Transverse colon (tissue), 4 donors: ENCODE measurements around the gene LLPH. TPM values are rescaled to one million over a fixed set of nuclear protein-coding genes. Genes with fewer than 3 reads are reported as not detected.

Experiments
- DNase-seq: peaks from one replicate; pipeline ENCODE4 v3.0.0-alpha.2; 2019
- H3K27ac ChIP-seq, 4 donors: fragments of 200-600 bp; sonication (generic); 2 replicates each; pipeline ENCODE4 v1.5.1; 2016 to 2018; ENCODE audit warnings: inconsistent platforms in 4 of 4
- H3K27me3 ChIP-seq: fragments of 200-600 bp; sonication (generic); 2 replicates; pipeline ENCODE4 v1.5.1; 2017; ENCODE audit warnings: inconsistent platforms
- H3K36me3 ChIP-seq, 4 donors: fragments of 200-600 bp; sonication (generic); 2 replicates each; pipeline ENCODE4 v1.5.1; 2017 to 2019; ENCODE audit warnings: inconsistent platforms in 4 of 4
- H3K4me1 ChIP-seq, 4 donors: fragments of 200-600 bp; sonication (generic); 2 replicates each; pipeline ENCODE4 v1.5.1; 2017 to 2020; ENCODE audit warnings: inconsistent platforms in 4 of 4
- H3K4me3 ChIP-seq, 4 donors: fragments of 200-600 bp; sonication (generic); 1 replicate in 1 of 4; 2 replicates in 3 of 4; pipeline versions ENCODE4 v1.5.1 to v1.6.1; 2017 to 2019; ENCODE audit warnings: inconsistent platforms in 4 of 4
- H3K9me3 ChIP-seq, 2 donors: fragments of 200-600 bp; sonication (generic); 2 replicates each; pipeline ENCODE4 v1.5.1; 2017 to 2019; ENCODE audit warnings: inconsistent platforms in 2 of 2
- EP300 ChIP-seq: sonication (generic); formaldehyde crosslinking; IDR thresholded peaks from one replicate; pipeline ENCODE4 v1.6.1; 2017; ENCODE audit warnings: antibody characterized with exemption, low read depth
- POLR2A ChIP-seq: fragments of 450-650 bp; IDR thresholded peaks from one replicate; pipeline ENCODE4 v1.6.1; 2016; ENCODE audit warnings: antibody characterized with exemption, mild to moderate bottlenecking, moderate library complexity
- POLR2AphosphoS5 ChIP-seq, 3 donors: sonication (generic); formaldehyde crosslinking; IDR thresholded peaks; one replicate each; pipeline ENCODE4 v1.6.1; 2016; ENCODE audit warnings: antibody characterized with exemption in 3 of 3
- WGBS, 2 donors: methylation state at CpG; one replicate each; pipeline ENCODE4 v1.1.5; 2018; ENCODE audit warnings: low coverage in 1 of 2; 5-methylcytosine and 5-hydroxymethylcytosine counted together
- in situ Hi-C, 4 donors: fragments of 200-750 bp; cut with MboI; loops; one replicate each; pipeline versions ENCODE4 v1.15.0 to v1.15.1; 2017; ENCODE audit warnings: low sequenced_read_pairs in 3 of 4, low pct_ligation_motif_present in 1 of 4, low pct_unique_long_range_greater_than_20kb in 1 of 4
- intact Hi-C: fragments of 100-400 bp; cut with DNase I; formaldehyde crosslinking; loops from one replicate; pipeline ENCODE4 v1.15.1; 2023; ENCODE audit warnings: low total_unique reads
- total RNA-seq, 4 donors: library from RNA; depleted of rRNA; stranded (reverse); fragments of >200 nt; gene quantifications; one replicate each; pipeline ENCODE4 v1.1.0, GENCODE V29; 2016
- TF ChIP-seq, protein P1 (sequence below), 5 experiments: fragments of 200-600 bp in 3 of 5; fragments of 450-650 bp in 2 of 5; sonication (generic) in 3 of 5; IDR thresholded peaks; 1 replicate in 2 of 5; 2 replicates in 3 of 5; pipeline ENCODE4 v1.5.1; 2016 to 2017; ENCODE audit warnings: antibody characterized with exemption in 5 of 5, inconsistent platforms in 3 of 5, mild to moderate bottlenecking in 2 of 5, moderate library complexity in 1 of 5

The LLPH gene
- total RNA-seq, 4 donors from 2014 or later = 3.5 to 4.9 (median 3.9) TPM

GRCh38 chr12:66169221-66170170 is 38.9 kb upstream of the LLPH start, which contains the start of gene TMBIM4:
TSS of gene TMBIM4 (minus strand) at chr12:66169996. CDS start at chr12:66169951, 45 bp downstream.
- WGBS, 2 donors = 0% methylated on average over 1 to 51 of the region's 67 CpGs
- in situ Hi-C loops = no loop called here
- intact Hi-C loops = no loop called here

GRCh38 chr12:66168410-66168809 is 37.9 kb upstream of the LLPH start:
- H3K27me3 ChIP-seq = no peaks in the 10 kb centered on the region

More at GRCh38 chr12:66169221-66170170, 38.9 kb upstream of the LLPH start, which contains the start of gene TMBIM4:
- peaks cover 0 to 20% (median 15%) of the 10 kb centered on the region in 4 donors for H3K4me1 ChIP-seq
- peak within 1 kb of the TSS; percentile 98 to 100 (median 98) for H3K27ac ChIP-seq
- peak within 1 kb of the TSS; percentile 64 to 93 (median 82) for H3K4me3 ChIP-seq
- no peaks in the 10 kb centered on the region for H3K27me3 ChIP-seq
- no peaks in the 10 kb centered on the region for H3K9me3 ChIP-seq
- TF ChIP-seq POLR2AphosphoS5 (IDR thresholded peaks at IDR 0.05) (peak; percentile 70 to 89 (median 86)), POLR2A (peak; percentile 76), EP300 (no peak)
- TF ChIP-seq, protein P1, sequence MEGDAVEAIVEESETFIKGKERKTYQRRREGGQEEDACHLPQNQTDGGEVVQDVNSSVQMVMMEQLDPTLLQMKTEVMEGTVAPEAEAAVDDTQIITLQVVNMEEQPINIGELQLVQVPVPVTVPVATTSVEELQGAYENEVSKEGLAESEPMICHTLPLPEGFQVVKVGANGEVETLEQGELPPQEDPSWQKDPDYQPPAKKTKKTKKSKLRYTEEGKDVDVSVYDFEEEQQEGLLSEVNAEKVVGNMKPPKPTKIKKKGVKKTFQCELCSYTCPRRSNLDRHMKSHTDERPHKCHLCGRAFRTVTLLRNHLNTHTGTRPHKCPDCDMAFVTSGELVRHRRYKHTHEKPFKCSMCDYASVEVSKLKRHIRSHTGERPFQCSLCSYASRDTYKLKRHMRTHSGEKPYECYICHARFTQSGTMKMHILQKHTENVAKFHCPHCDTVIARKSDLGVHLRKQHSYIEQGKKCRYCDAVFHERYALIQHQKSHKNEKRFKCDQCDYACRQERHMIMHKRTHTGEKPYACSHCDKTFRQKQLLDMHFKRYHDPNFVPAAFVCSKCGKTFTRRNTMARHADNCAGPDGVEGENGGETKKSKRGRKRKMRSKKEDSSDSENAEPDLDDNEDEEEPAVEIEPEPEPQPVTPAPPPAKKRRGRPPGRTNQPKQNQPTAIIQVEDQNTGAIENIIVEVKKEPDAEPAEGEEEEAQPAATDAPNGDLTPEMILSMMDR (IDR thresholded peaks at IDR 0.05) = peak; percentile 49 to 92 (median 64)
- DNase-seq = peak; percentile 91
- H3K36me3 ChIP-seq = no peaks in the 10 kb centered on the region

GRCh38 chr12:66166561-66166960 is 36.0 kb upstream of the LLPH start:
- WGBS, 2 donors = 84 to 94% methylated on average over 2 of the region's 2 CpGs
- intact Hi-C loops = no loop called here
- no peak overlapping the region for H3K4me3 ChIP-seq

More at GRCh38 chr12:66168410-66168809, 37.9 kb upstream of the LLPH start:
- no peaks in the 10 kb centered on the region for H3K9me3 ChIP-seq
- intact Hi-C loops (no loop called here), in situ Hi-C loops (no loop called here)
- peak overlapping the region; percentile 98 to 100 (median 98) for H3K27ac ChIP-seq
- no peak for TF ChIP-seq POLR2AphosphoS5 (IDR thresholded peaks at IDR 0.05)
- DNase-seq = no peak
- peaks cover 0 to 25% (median 15%) of the 10 kb centered on the region in 4 donors for H3K4me1 ChIP-seq
- H3K36me3 ChIP-seq = no peaks in the 10 kb centered on the region
- 71 to 90% methylated on average over 6 to 8 of the region's 8 CpGs for WGBS, 2 donors
- H3K4me3 ChIP-seq = peak overlapping the region in 2 of 4 donors; percentile 64 to 93

DNA sequence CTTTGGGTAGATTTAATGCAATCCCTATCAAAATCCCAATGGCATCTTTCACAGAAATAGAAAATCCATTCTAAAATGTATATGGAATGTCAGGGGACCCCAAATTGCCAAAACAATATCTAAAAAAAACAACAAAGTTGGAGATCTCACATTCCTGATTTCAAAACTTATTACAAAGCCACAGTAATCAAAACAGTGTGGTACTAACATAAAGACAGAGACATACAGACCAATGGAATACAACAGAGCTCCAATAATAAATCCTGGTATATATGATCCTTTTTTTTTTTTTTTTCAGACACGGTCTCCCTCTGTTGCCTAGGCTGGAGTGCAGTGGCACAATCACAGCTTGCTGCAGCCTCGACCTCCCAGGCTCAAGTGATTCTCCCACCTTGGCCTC is 34.6 kb upstream of the LLPH start:
- DNase-seq = no peak
- Histone ChIP-seq H3K36me3 (no peaks in the 10 kb centered on the region), H3K9me3 (no peaks in the 10 kb centered on the region), H3K27me3 (no peaks in the 10 kb centered on the region), H3K27ac (no peak overlapping the region), H3K4me3 (no peak overlapping the region), H3K4me1 (peaks cover 0 to 29% (median 13%) of the 10 kb centered on the region in 4 donors)
- in situ Hi-C loops = no loop called here
- 100% methylated on average over 2 of the region's 2 CpGs; no CpG with 5 or more reads in 1 of the 2 donors for WGBS, 2 donors
- no peak for TF ChIP-seq POLR2AphosphoS5 (IDR thresholded peaks at IDR 0.05)
- intact Hi-C loops = no loop called here

More at GRCh38 chr12:66166561-66166960, 36.0 kb upstream of the LLPH start:
- Histone ChIP-seq H3K4me1 (peaks cover 0 to 35% (median 15%) of the 10 kb centered on the region in 4 donors), H3K9me3 (no peaks in the 10 kb centered on the region), H3K27ac (no peak overlapping the region), H3K27me3 (no peaks in the 10 kb centered on the region), H3K36me3 (no peaks in the 10 kb centered on the region)
- in situ Hi-C loops = no loop called here
- TF ChIP-seq POLR2A (no peak), EP300 (no peak), POLR2AphosphoS5 (IDR thresholded peaks at IDR 0.05) (no peak)
- TF ChIP-seq, protein P1 (IDR thresholded peaks at IDR 0.05) = no peak
- DNase-seq = no peak

GRCh38 chr12:66164349-66164821 is 33.8 kb upstream of the LLPH start:
- intact Hi-C loops = no loop called here
- no peak for TF ChIP-seq EP300
- TF ChIP-seq, protein P1 (IDR thresholded peaks at IDR 0.05) = no peak
- no peak for TF ChIP-seq POLR2AphosphoS5 (IDR thresholded peaks at IDR 0.05)
- TF ChIP-seq POLR2A = no peak
- no peak for DNase-seq

More at GRCh38 chr12:66164349-66164821, 33.8 kb upstream of the LLPH start:
- Histone ChIP-seq H3K4me3 (no peak overlapping the region), H3K4me1 (peaks cover 0 to 29% (median 13%) of the 10 kb centered on the region in 4 donors), H3K9me3 (no peaks in the 10 kb centered on the region), H3K27ac (no peak overlapping the region), H3K36me3 (peaks cover 0 to 6% (median 3%) of the 10 kb centered on the region in 4 donors), H3K27me3 (no peaks in the 10 kb centered on the region)
- in situ Hi-C loops = no loop called here
- whole genome bisulfite sequencing, 2 donors = 95 to 100% methylated on average over 3 of the region's 3 CpGs
